ENCODE results near the gene MYO1C. TPM values are rescaled to one million over a fixed set of nuclear protein-coding genes. Genes with fewer than 3 reads are reported as not detected.

The MYO1C gene
- total and polyA plus RNA-seq, 2 of the 8 experiments (the other 6 are each of a cell fraction or from before 2014, with no cell fraction given) = 40.1 to 78.6 TPM

DNA sequence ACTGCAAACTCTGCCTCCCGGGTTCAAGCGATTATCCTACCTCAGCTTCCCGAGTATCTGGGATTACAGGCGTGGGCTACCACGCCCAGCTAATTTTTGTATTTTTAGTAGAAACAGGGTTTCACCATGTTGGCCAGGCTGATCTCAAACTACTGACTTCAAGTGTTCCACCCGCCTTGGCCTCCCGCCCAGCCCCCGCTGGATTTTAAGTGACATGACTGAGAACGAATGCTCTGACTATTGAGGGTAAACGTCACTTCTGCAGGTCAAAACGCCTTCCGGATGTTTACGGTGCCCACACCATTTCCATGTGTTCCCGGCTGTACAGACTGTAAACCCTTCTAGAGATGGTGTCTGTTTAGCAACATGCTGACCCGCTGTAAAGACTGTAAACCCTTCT lies 47.3 kb upstream of the MYO1C start:
- no peak overlapping the region for H2BK120ac ChIP-seq (replicated peaks; ENCODE audit: low read depth, low read length)
- H4K8ac ChIP-seq (ENCODE audit: extremely low read depth, insufficient read depth, low read length) = no peak overlapping the region
- H2AFZ ChIP-seq (ENCODE audit: low read length) = no peak overlapping the region
- FAIRE-seq = no peak
- H4K5ac ChIP-seq (ENCODE audit: insufficient read length, low read depth, low read length) = no peak overlapping the region
- H2BK5ac ChIP-seq (ENCODE audit: low read depth, low read length) = no peak overlapping the region
- H3K79me1 ChIP-seq (ENCODE audit: low read depth, low read length) = peaks cover 4% of the 10 kb centered on the region; the same call in 1 of the 2 replicates
- H3K4me3 ChIP-seq (ENCODE audit: extremely low read depth in 1 of 4, insufficient read depth in 2 of 4, low read depth in 3 of 4, low read length in 4 of 4) = no peak overlapping the region
- H2BK20ac ChIP-seq (ENCODE audit: low read length) = no peak overlapping the region
- H3K36me3 ChIP-seq (ENCODE audit: control insufficient read depth in 2 of 4, insufficient read depth in 4 of 4, low read length in 3 of 4) = peaks cover 9 to 41% (median 22%) of the 10 kb centered on the region in 4 experiments; a peak in 7 of 8 replicates
- no peaks in the 10 kb centered on the region for H3K9me3 ChIP-seq (ENCODE audit: insufficient read depth in 2 of 2, low read depth in 1 of 2, low read length in 1 of 2)
- no peak overlapping the region for H2BK12ac ChIP-seq (ENCODE audit: low read depth, low read length)
- no peak overlapping the region for H3K9ac ChIP-seq (replicated peaks in 1 of 4; ENCODE audit: extremely low read depth in 1 of 4, low read depth in 3 of 4, low read length in 3 of 4)
- H3K14ac ChIP-seq (ENCODE audit: insufficient read length) = no peak overlapping the region
- H3K27ac ChIP-seq (ENCODE audit: low read depth, low read length) = no peak overlapping the region
- H3K23ac ChIP-seq (ENCODE audit: insufficient read length) = no peak overlapping the region
- no peaks in the 10 kb centered on the region for H3K4me1 ChIP-seq (replicated peaks in 1 of 4; ENCODE audit: control insufficient read depth in 3 of 4, insufficient read depth in 4 of 4, low read length in 3 of 4)
- no peak for DNase-seq (ENCODE audit: low read depth in 1 of 2, low spot score in 2 of 2)
- peaks cover 1% of the 10 kb centered on the region in 2 experiments for H4K20me1 ChIP-seq (replicated peaks in 1 of 2; ENCODE audit: control insufficient read depth in 1 of 2, insufficient read depth in 2 of 2, low read length in 2 of 2)
- 94% methylated on average over 15 of the region's 15 CpGs; no CpG with 5 or more reads in 1 of the 2 experiments for WGBS, 2 experiments (ENCODE audit: extremely low coverage in 1 of 2, insufficient coverage in 1 of 2, insufficient read length in 1 of 2, insufficient replicate concordance in 2 of 2, low coverage in 1 of 2, low lambda C conversion rate in 2 of 2, missing lambda C conversion rate in 1 of 2)
- H3K4me2 ChIP-seq (ENCODE audit: insufficient read depth in 1 of 2, low read depth in 2 of 2, low read length in 2 of 2) = no peak overlapping the region
- H3K18ac ChIP-seq (ENCODE audit: extremely low read depth, low read length) = no peak overlapping the region
- TF ChIP-seq POLR2AphosphoS5 (IDR thresholded peaks at IDR 0.05; ENCODE audit: low read depth, low read length) (no peak), MAFK (IDR thresholded peaks at IDR 0.05; ENCODE audit: low read depth, low read length) (no peak), CHD1 (IDR thresholded peaks at IDR 0.05; ENCODE audit: low read depth, low read length) (no peak), SIRT6 (IDR thresholded peaks at IDR 0.05; ENCODE audit: low read length) (no peak), EP300 (IDR thresholded peaks at IDR 0.05; ENCODE audit: borderline replicate concordance in 1 of 2, low read depth in 2 of 2, low read length in 2 of 2) (no peak), POLR2A (IDR thresholded peaks at IDR 0.05; ENCODE audit: control extremely low read depth in 1 of 2, low read depth in 2 of 2, low read length in 2 of 2) (no peak), CBX5 (IDR thresholded peaks at IDR 0.05; ENCODE audit: low read depth, low read length) (no peak), SP4 (IDR thresholded peaks at IDR 0.05; ENCODE audit: low read length) (no peak), BCL11A (IDR thresholded peaks at IDR 0.05; ENCODE audit: low read depth in 2 of 2, low read length in 2 of 2) (no peak)
- TF ChIP-seq, protein P1, sequence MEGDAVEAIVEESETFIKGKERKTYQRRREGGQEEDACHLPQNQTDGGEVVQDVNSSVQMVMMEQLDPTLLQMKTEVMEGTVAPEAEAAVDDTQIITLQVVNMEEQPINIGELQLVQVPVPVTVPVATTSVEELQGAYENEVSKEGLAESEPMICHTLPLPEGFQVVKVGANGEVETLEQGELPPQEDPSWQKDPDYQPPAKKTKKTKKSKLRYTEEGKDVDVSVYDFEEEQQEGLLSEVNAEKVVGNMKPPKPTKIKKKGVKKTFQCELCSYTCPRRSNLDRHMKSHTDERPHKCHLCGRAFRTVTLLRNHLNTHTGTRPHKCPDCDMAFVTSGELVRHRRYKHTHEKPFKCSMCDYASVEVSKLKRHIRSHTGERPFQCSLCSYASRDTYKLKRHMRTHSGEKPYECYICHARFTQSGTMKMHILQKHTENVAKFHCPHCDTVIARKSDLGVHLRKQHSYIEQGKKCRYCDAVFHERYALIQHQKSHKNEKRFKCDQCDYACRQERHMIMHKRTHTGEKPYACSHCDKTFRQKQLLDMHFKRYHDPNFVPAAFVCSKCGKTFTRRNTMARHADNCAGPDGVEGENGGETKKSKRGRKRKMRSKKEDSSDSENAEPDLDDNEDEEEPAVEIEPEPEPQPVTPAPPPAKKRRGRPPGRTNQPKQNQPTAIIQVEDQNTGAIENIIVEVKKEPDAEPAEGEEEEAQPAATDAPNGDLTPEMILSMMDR (IDR thresholded peaks at IDR 0.05; ENCODE audit: control extremely low read depth in 1 of 3, insufficient read depth in 1 of 3, low read depth in 1 of 3, low read length in 3 of 3) = no peak
- no peak overlapping the region for H2AK5ac ChIP-seq (ENCODE audit: low read depth, low read length)
- no peak overlapping the region for H3K4ac ChIP-seq (replicated peaks; ENCODE audit: insufficient read length, low read depth, low read length)
- H4K91ac ChIP-seq (replicated peaks; ENCODE audit: insufficient read length, low read length) = no peak overlapping the region
- H3K27me3 ChIP-seq (replicated peaks in 1 of 4; ENCODE audit: control insufficient read depth in 3 of 4, extremely low read depth in 1 of 4, insufficient read depth in 3 of 4, low read length in 3 of 4) = no peaks in the 10 kb centered on the region
- no peaks in the 10 kb centered on the region for H3K23me2 ChIP-seq (ENCODE audit: low read depth, low read length)
- H3K79me2 ChIP-seq (ENCODE audit: control insufficient read depth in 1 of 2, insufficient read depth in 2 of 2, low read length in 2 of 2) = no peaks in the 10 kb centered on the region
- CTCF ChIA-PET (ENCODE audit: partially characterized antibody) = interaction anchor here (0.5 to 0.9 kb wide), 4 partner anchors 10 to 271 kb away, joined by 3 to 4 read pairs (median 3); no protein-coding TSS in a partner anchor
- no peak overlapping the region for H2BK15ac ChIP-seq (ENCODE audit: low read length)
- POLR2A ChIA-PET (ENCODE audit: partially characterized antibody) = no interaction called here
- H3K56ac ChIP-seq (replicated peaks; ENCODE audit: insufficient read length, low read depth, low read length) = no peak overlapping the region
